HPDE6-E6E7 (cell line): ENCODE results near the gene COX6B2.

Source experiments
- DNase-seq: peaks from one replicate; pipeline ENCODE4 v3.0.0; 2011; ENCODE audit warnings: missing footprints; ENCODE audit errors: extremely low spot score

COX6B2 gene

GRCh38 chr19:55312621-55313512 is 41.7 kb downstream of the COX6B2 start:
- no peak for DNase-seq

- DNase-seq = no peak
Measured at GRCh38 chr19:55311797-55312196, 42.7 kb downstream of the COX6B2 start.

- no peak for DNase-seq
Measured at GRCh38 chr19:55311397-55311796, 43.1 kb downstream of the COX6B2 start.

- no peak for DNase-seq
Measured at GRCh38 chr19:55310498-55310897, 44.0 kb downstream of the COX6B2 start.

- no peak for DNase-seq
Measured at GRCh38 chr19:55309448-55309847, 45.1 kb downstream of the COX6B2 start.

- DNase-seq = no peak
Measured at GRCh38 chr19:55308281-55308680, 46.2 kb downstream of the COX6B2 start.

GRCh38 chr19:55306712-55307111 is 47.8 kb downstream of the COX6B2 start:
- no peak for DNase-seq

- DNase-seq = no peak
Measured at GRCh38 chr19:55305983-55306562, 48.4 kb downstream of the COX6B2 start.

- no peak for DNase-seq
Measured at GRCh38 chr19:55305491-55305890, 49.0 kb downstream of the COX6B2 start.

GRCh38 chr19:55304980-55305379 is 49.5 kb downstream of the COX6B2 start:
- DNase-seq = no peak

- no peak for DNase-seq
Measured at GRCh38 chr19:55304279-55304978, 50.1 kb downstream of the COX6B2 start.

GRCh38 chr19:55303477-55303876 is 51.0 kb downstream of the COX6B2 start:
- DNase-seq = no peak

GRCh38 chr19:55302318-55302703 is 52.2 kb downstream of the COX6B2 start:
- no peak for DNase-seq

- peak; percentile 99 for DNase-seq
Measured at GRCh38 chr19:55301459-55302317, 52.8 kb downstream of the COX6B2 start.

- no peak for DNase-seq
Measured at GRCh38 chr19:55300886-55301458, 53.5 kb downstream of the COX6B2 start.

GRCh38 chr19:55299991-55300390 is 54.5 kb downstream of the COX6B2 start:
- DNase-seq = no peak
